HG03565 (cell line): Measurements from ENCODE around the gene ZMAT5.

Experiments
- ATAC-seq: cut with Tn5 transposase; IDR thresholded peaks from one replicate; pipeline ENCODE4 v1.9.1; 2021; ENCODE audit warnings: mild to moderate bottlenecking, moderate library complexity; ENCODE audit not compliant: unreplicated experiment

The ZMAT5 gene

DNA sequence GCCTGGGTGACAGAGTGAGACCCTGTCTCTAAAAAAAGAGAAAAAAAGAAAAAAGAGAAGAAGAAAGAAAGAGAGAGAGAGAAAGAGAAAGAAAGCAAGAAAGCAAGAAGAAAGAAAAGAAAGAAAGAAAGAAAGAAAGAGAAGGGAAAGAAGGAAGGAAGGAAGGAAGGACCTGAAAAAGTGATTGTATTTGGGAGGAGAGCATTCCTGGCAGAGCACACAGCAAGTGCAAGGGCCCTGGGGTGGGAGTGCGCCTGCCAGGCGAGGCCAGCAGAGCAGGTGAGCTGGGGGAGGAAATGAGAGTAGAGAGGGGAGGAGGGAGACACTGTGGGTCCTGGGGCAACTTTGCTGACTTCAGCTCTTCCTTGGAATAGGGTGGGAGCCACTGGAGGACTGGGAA lies 54.7 kb downstream of the ZMAT5 start:
- ATAC-seq, result no peak

DNA sequence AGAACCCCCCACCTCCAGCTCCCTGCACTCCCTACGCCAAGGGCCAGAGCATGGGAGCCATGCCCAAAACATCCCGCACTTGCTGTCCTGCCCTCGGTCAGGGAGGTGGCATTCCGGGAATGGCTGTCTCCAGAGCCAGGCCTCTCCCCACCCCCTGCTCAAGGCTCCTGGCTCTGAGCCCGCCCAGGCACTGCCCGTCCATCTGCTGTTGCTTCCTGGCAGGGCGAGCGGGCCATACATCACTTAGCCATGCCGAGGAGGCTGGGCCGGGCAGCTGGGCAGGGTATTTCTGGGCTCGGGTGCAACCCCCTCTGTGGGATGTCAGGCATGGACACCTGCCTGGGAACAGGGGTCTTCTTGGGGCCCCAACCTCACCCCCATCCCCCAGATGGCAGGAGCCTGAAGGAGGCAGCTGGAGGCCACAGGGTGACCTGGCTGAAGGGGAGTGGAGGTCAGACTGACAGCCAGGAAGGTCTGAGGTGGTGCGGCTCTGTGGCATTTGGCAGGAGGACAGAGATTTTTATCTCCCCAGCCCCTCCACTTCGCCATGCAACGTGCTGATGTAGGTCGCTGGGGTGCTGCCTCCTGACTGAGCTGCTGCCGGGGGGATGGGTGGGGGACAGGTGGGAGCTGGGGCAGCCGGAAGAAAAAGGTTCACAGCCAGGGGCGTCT lies 55.7 kb downstream of the ZMAT5 start:
- ATAC-seq, result no peak

DNA sequence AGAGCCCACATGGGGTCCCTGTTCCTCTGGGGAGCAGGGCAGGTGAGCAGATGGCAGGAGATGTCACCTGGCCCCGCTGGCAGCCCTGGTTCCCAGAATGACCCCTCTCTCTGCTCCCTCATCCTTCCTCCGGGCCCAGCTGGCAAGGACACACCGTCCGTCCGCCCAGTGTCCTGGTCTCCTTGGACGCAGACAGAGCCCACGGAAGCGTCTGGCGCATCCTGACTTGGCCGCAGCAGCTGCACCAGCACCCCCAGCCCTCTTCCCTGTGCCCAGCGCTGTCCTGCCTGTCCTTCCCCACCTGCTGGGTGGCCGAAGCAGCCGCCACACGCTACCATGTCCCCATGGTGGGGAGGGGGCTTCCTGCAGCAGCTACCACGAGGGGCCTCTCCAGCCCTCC lies 56.6 kb downstream of the ZMAT5 start:
- ATAC-seq, result no peak

GRCh38 chr22:29707471-29707870 lies 59.3 kb downstream of the ZMAT5 start:
- no peak for ATAC-seq

DNA sequence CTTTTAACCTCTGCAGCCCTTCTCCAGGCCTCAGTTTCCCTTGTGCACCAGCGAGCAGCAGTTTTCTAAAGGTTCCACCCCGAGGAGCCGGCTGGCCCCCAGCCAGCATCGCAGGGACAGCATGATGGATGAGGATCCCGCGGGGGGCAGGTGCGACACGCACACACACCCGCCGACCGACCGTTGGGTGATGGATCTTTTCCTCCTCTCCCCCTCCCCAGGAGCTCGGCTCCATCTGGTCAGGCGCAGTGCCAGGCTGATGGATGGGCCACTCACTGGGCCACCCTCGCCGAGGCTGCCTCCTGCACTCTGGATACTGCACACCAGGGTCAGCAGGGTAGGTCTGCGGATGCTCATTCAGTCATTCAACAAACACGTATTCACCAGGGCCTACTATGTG lies 59.8 kb downstream of the ZMAT5 start:
- ATAC-seq, result no peak

- ATAC-seq, result no peak
Observed at GRCh38 chr22:29706486-29706885, 60.3 kb downstream of the ZMAT5 start.

DNA sequence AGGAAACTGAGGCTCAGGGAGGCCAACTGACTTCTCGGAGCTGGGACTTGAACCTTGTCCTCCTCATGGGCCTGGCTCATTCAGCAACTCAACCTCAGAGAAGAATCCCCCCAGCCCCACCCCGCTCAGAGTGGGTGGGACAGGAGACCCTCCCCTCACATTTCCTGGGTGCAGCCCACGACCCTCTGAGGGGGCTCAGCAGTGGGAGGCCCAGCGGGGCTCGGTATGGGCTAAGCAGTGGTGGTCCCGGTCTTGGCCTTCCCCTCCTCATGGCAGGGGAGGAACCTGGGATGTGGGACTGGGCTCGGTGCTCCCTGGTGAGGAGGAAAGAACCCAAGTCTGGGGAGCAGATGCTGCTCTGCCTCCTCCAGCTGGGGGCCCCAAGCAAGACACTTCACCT lies 61.2 kb downstream of the ZMAT5 start:
- no peak for ATAC-seq

DNA sequence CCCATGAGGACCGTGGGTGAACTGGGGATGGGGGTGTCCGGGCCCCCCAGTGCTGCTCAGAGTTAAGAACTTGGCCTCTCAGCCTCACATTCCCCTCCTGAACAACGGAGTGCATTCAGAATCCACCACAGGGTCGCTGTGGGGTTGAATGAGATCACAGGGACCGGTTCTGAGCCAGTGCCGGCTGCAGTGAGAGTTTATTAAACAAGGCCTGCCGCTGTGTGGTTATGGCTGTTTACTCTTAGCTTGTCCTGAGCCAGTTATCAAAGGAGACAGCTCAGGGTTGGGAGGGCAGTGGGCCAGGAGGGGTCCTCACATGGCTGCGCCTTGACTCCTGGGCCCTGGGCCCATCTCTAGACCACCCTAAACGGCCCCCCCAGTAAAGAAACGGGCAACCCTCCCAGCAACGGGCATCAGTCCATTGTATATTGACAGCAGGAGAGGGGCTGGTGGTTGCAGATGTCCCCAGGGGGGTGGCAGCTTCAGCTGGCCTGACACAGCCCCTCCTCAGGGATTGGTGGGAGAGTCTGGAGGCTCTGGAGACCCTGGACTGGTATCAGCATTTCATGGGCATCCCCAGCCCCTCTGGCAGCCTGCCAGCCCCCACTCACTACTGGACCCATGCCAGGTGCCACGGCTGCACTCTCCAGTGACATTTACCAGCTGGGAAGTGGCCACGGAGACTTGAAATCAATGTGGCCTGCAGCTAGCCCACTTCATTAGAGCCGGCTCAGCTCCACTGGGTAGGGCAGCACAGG lies 62.1 kb downstream of the ZMAT5 start:
- ATAC-seq, result no peak

DNA sequence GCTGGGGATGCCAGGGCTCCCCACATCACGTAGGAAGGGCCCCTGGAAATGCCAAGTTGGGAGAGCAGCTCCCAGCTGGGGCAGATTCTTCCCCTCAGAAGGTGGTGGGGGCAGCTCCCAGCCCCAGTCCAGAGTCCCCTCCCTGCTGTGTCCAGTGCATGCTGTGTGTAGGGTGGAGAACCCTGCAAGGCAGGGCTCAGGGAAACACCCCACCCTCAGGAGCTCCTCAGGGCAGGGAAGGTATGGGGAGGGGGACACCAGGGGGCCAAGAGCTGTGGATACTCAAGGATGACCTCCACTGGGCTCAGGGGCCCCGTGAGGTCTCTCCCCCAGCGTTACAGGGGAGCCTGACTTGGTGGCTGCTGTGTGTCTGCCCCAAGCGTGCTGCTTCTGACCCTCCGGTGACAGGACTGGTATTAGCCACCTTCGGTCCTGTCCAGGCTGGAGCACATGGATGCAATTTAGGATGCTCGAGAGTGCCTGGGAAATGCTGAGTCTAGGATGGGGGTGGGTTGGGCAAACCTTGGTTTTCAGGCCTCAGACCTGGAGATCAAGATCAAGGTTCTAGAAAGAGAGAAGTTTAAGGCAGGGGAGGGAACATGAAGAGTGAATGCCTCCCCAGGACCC lies 63.1 kb downstream of the ZMAT5 start:
- ATAC-seq, result no peak

DNA sequence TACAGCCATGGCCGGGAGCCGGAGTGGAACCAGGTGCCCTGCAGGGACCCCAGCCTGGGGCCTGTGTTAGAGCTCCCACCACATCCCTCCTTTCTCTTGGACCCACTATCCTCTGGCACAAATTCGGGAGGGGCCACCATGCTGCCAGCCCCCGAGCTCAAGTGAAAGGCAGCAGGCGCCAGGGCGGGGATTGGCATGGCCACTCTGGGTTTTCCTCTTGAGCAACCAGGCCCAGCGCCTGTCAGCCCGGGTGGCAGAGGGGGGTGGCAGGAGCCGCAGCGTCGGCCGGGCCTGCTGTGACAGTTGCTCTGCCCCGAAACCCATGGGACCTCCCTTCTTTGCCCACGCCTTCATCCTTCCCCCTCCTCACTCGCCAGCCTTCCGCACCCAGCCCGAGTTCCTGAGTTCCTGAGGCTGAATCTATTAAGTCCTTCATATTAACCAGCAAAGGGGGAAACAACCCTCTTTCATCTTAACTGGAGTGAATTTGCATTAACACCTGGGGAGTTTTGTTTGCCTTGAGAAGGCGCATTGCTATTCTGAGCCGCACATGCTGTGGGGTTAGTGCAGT lies 63.8 kb downstream of the ZMAT5 start:
- ATAC-seq, result no peak

DNA sequence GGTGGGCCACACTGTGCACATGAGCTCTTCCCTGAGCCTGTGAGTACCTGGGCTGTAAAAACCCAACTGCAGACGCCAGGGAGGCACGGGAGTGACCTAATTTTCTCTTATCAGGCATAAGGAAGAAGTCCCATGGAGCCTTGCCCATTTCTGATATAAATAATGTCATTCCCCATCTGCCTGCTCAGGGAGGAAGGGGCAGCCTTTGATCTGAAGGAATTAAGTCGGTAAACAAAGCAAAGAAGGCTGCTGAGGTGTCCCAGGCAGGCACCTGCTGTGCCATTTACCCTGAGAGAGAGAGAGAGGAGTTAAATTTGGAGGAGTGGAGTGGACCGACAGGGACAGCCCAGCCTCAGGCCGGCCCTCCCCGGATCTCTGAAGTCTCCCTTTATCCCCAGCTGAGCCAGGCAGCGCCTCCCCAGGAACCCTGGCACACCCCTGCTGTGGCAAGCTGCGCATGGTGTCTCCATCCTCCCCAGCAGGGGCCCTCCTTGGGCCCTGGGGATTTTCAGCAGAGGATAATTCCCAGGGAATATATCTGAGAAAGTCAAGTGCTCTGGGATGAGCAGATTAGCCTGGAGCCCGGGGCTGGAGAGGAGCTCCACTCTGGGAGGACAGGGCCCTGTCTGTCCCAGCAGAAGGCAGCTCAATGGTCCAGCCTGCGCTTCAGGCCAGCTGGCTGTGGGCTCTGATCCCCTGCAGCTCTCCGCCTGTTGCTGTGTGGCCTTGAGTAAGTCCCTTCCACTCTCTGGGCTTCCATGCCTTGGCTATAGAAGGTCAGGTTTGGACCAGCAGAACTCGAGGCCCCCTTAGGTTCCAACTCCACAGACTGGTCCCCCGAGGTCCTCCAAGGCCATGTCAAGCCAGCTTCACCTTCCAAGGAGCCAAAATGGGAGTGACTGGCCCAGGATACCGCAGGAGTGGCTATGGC lies 64.5 kb downstream of the ZMAT5 start:
- ATAC-seq, result no peak

- ATAC-seq, result no peak
Observed at GRCh38 chr22:29701155-29701999, 65.4 kb downstream of the ZMAT5 start.

- no peak for ATAC-seq
Observed at GRCh38 chr22:29700900-29701154, 66.0 kb downstream of the ZMAT5 start.

GRCh38 chr22:29700206-29700899 lies 66.5 kb downstream of the ZMAT5 start:
- ATAC-seq, result no peak

DNA sequence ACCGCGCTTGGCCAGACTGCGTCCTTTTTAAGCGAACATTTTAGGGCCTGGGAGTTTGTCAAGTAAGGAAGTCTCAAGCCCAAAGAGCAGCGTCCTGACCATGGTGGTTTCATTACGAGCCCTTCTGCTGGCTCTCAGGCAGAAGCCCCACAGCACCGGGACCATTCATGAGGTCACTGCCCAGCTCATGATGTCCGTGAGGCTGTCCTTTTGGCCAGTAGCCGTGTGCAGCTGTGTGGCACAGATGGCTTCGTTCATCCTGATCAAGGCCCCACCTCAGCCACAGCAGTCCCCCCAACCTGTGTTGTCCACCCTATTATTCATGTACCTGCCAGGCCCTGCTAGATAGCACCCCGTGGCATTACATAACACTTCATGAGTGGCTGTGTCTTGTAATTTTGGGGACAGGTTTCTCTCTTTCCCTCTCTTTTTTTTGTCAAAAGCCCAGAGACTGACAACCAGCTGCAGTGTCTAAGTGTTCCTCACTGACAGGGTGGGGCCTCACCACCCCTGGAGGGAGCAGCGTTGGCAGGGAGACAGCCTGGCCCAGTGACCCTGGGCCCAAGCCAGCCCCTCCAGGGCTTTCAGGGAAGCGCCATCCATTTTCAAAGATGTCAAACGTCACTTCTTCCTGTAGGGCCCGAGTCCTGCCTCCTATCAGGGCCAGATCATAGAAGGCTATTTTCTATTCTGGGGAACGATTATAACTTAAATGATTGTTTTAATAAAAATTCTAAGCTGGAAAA lies 68.8 kb downstream of the ZMAT5 start:
- no peak for ATAC-seq

DNA sequence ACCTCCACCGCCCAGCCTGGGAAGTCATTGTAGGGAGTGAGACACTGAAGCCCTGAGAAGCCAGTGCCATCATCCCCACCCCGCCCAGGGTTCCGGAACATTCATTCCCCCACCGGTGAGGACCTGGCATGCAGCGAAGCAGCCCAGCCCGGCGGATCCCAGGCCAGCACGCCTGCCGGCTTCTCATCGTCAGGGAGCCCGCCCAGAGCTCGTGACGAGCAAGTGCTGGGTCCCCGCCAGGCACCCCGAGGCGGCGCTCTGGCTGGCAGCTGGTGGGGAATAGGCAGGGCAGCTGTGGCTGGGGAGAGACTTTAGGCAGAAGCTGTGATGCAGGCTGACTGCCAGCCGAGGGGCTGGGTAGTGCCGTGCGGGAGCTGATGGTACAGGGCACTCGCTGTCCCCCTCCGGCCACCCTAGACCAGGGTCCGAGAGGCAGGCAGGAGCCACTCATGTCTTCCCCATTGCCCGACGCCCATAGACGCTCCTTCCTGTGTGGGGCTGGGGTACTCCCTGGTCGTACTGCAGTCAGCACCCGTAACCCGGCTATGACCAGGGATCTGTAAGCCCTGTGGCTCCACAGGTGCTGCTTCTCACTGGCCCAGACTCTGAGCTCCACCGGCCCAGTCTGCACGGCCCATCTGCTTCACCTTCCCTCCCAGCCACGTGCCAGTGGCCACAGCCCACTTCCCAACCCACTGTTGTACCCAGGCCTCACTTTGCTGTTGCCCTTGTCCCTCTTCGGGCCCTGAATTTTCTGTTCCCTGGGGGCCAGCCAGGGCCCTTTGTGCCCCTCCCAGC lies 71.5 kb downstream of the ZMAT5 start:
- no peak for ATAC-seq

DNA sequence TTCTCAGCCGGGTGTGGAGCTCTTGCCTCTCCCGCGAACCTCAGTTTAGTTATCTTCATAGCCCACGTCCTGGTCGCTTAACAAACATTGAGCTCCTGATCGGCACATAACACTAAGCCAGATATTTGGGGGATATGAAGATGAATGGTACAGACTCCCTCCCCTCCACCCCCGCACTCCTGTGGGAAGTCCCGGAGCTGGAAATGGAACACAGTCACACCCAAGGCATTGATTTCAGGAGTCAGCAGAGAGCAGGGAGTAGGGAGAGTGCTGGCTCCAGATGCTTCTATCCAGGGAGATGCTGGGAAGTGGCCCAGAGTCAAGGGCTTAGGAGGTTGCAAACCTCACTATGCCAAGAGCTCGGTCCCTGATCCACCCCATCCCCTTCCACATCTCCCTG lies 73.1 kb downstream of the ZMAT5 start:
- ATAC-seq, result no peak

DNA sequence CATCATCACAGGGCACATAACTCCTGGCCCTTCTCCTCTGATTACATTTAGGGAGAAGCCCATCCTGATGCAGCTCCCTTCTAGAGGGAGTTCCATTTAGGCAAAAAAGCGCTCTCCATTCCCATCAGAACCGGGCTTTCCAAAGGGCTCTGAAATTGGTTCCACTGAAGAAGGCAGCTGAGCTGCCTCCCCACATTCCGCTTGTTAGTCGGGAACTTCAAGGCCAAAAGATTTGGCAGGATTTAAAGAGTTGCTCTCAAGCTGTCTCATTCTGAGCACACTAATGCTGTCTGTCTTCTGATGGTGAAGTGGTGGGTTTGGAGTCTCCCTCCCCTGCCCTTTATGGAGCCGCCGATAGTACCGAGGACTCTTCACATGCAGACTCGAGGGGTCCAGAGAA lies 73.6 kb downstream of the ZMAT5 start:
- no peak for ATAC-seq
